SH-SY5Y (cell line): ENCODE measurements around the gene SNCB.

ENCODE experiments used
- GATA2 ChIP-seq: IDR thresholded peaks from 2 replicates; pipeline ENCODE4 v1.6.1; 2011; ENCODE audit warnings: mild to moderate bottlenecking, low read depth, low read length
- GATA3 ChIP-seq: IDR thresholded peaks from 2 replicates; pipeline ENCODE4 v1.6.1; 2011; ENCODE audit warnings: low read depth, mild to moderate bottlenecking, low read length, moderate library complexity

DNA sequence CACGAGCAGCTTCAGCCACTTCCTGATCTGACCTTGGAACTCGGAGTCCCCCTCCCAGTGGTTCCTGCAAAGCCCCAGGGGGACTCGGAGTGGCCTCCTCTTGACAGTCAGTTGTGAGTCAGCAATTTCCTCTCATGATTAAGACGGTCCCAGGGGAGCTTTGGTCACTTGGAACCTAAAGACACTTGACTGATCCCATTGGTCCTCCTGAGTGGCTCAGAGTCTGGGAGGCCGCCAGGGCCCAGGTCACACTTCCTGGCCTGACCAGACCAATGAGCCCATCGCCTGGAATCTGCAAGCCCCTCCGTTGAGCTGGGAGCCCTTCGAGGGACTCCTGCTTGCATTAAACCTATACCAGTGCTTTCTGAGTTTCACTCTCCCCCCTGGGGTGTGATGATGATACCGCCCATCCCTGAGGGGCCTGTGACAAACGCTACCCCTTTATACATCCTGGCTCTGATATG lies 46.1 kb upstream of the SNCB start:
- TF ChIP-seq GATA2 (no peak), GATA3 (no peak)
